Measurements from ENCODE around the gene SEZ6. TPM values are rescaled to one million over a fixed set of nuclear protein-coding genes. Genes with fewer than 3 reads are reported as not detected.
"Not testable (repeated sequence)": the region's sequence is repeated elsewhere in the genome, so short reads cannot be mapped to it uniquely, and the experiment has no call there.

The SEZ6 gene
- total RNA-seq, 1 experiment from 2014 or later: not detected

GRCh38 chr17:28940142-28940541, 65.7 kb downstream of the SEZ6 start:
- no peaks in the 10 kb centered on the region for H3K27me3 Mint-ChIP-seq (ENCODE audit: insufficient read depth, unreplicated experiment)
- peak overlapping the region; percentile 27 for H3K27ac Mint-ChIP-seq (ENCODE audit: low read depth, unreplicated experiment)
- H3K4me3 Mint-ChIP-seq (ENCODE audit: unreplicated experiment): no peak overlapping the region
- H3K9me3 Mint-ChIP-seq (ENCODE audit: unreplicated experiment): no peaks in the 10 kb centered on the region
- POLR2A ChIA-PET: interaction anchor here (0.8 to 8.8 kb wide), 3 partner anchors 8 to 215 kb away, joined by 3 to 130 read pairs (median 30); partner anchors contain the start of gene PHF12
- TF ChIP-seq CTCF (IDR thresholded peaks at IDR 0.05; ENCODE audit: unreplicated experiment): no peak
- peaks cover 16% of the 10 kb centered on the region for H3K4me1 Mint-ChIP-seq (ENCODE audit: insufficient read depth, unreplicated experiment)
- CTCF ChIA-PET: interaction anchor here (0.7 to 0.9 kb wide), 2 partner anchors 176 to 188 kb away, joined by 3 read pairs; no protein-coding TSS in a partner anchor
- BruUV-seq (replicated peaks): no TSS peak
- no peak for DNase-seq (ENCODE audit: unreplicated experiment)
- intact Hi-C loops (cut with micrococcal nuclease): loop anchor here (10.0 kb wide), 1 partner anchor 85 kb away; the partner anchor contains the start of gene ERAL1
- H3K36me3 Mint-ChIP-seq (ENCODE audit: insufficient read depth, unreplicated experiment): peaks cover 41% of the 10 kb centered on the region

GRCh38 chr17:28938552-28938951, 67.3 kb downstream of the SEZ6 start:
- Mint-ChIP-seq H3K4me3 (ENCODE audit: unreplicated experiment) (no peak overlapping the region), H3K27me3 (ENCODE audit: insufficient read depth, unreplicated experiment) (no peaks in the 10 kb centered on the region), H3K27ac (ENCODE audit: low read depth, unreplicated experiment) (peak overlapping the region; percentile 71), H3K4me1 (ENCODE audit: insufficient read depth, unreplicated experiment) (peaks cover 16% of the 10 kb centered on the region), H3K9me3 (ENCODE audit: unreplicated experiment) (no peaks in the 10 kb centered on the region), H3K36me3 (ENCODE audit: insufficient read depth, unreplicated experiment) (peaks cover 35% of the 10 kb centered on the region)
- BruUV-seq (replicated peaks): no TSS peak
- POLR2A ChIA-PET: interaction anchor here (0.8 to 8.8 kb wide), 6 partner anchors 10 to 596 kb away, joined by 3 to 130 read pairs (median 8); partner anchors contain the start of gene PHF12
- CTCF ChIA-PET: no interaction called here
- no peak for DNase-seq (ENCODE audit: unreplicated experiment)
- intact Hi-C loops (cut with micrococcal nuclease): no loop called here
- TF ChIP-seq CTCF (IDR thresholded peaks at IDR 0.05; ENCODE audit: unreplicated experiment): no peak

- no peak for TF ChIP-seq CTCF (IDR thresholded peaks at IDR 0.05; ENCODE audit: unreplicated experiment)
- ChIA-PET CTCF (interaction anchor here (0.5 to 1.6 kb wide), 5 partner anchors 11 to 94 kb away, joined by 3 to 7 read pairs (median 3); partner anchors contain the start of gene FAM222B), POLR2A (interaction anchor here (0.6 to 8.8 kb wide), 11 partner anchors 10 to 319 kb away, joined by 3 to 130 read pairs (median 5); partner anchors contain the start of genes NEK8 and PHF12)
- DNase-seq (ENCODE audit: unreplicated experiment): peak; percentile 79
- BruUV-seq (replicated peaks): no TSS peak
- intact Hi-C loops (cut with micrococcal nuclease): no loop called here
- H3K27me3 Mint-ChIP-seq (ENCODE audit: insufficient read depth, unreplicated experiment): no peaks in the 10 kb centered on the region
- H3K4me3 Mint-ChIP-seq (ENCODE audit: unreplicated experiment): no peak overlapping the region
- peak overlapping the region; percentile 39 for H3K27ac Mint-ChIP-seq (ENCODE audit: low read depth, unreplicated experiment)
- H3K36me3 Mint-ChIP-seq (ENCODE audit: insufficient read depth, unreplicated experiment): peaks cover 32% of the 10 kb centered on the region
- peaks cover 16% of the 10 kb centered on the region for H3K4me1 Mint-ChIP-seq (ENCODE audit: insufficient read depth, unreplicated experiment)
- H3K9me3 Mint-ChIP-seq (ENCODE audit: unreplicated experiment): no peaks in the 10 kb centered on the region
Observed at GRCh38 chr17:28937044-28937729, 68.6 kb downstream of the SEZ6 start.

GRCh38 chr17:28935744-28936460, 69.9 kb downstream of the SEZ6 start:
- CTCF ChIA-PET: interaction anchor here (0.6 to 1.6 kb wide), 6 partner anchors 14 to 632 kb away, joined by 3 to 7 read pairs (median 3); no protein-coding TSS in a partner anchor
- TF ChIP-seq CTCF (IDR thresholded peaks at IDR 0.05; ENCODE audit: unreplicated experiment): no peak
- Mint-ChIP-seq H3K27me3 (ENCODE audit: insufficient read depth, unreplicated experiment) (no peaks in the 10 kb centered on the region), H3K4me3 (ENCODE audit: unreplicated experiment) (no peak overlapping the region), H3K9me3 (ENCODE audit: unreplicated experiment) (no peaks in the 10 kb centered on the region), H3K36me3 (ENCODE audit: insufficient read depth, unreplicated experiment) (peaks cover 25% of the 10 kb centered on the region), H3K27ac (ENCODE audit: low read depth, unreplicated experiment) (no peak overlapping the region), H3K4me1 (ENCODE audit: insufficient read depth, unreplicated experiment) (peaks cover 16% of the 10 kb centered on the region)
- no peak for DNase-seq (ENCODE audit: unreplicated experiment)
- BruUV-seq (replicated peaks): no TSS peak
- intact Hi-C loops (cut with micrococcal nuclease): no loop called here
- POLR2A ChIA-PET: interaction anchor here (3.0 to 8.8 kb wide), 3 partner anchors 9 to 27 kb away, joined by 9 to 130 read pairs (median 30); partner anchors contain the start of gene PHF12

- intact Hi-C loops (cut with micrococcal nuclease); H3K4me3 Mint-ChIP-seq (ENCODE audit: unreplicated experiment); DNase-seq (ENCODE audit: unreplicated experiment); BruUV-seq (replicated peaks); H3K27ac Mint-ChIP-seq (ENCODE audit: low read depth, unreplicated experiment); H3K9me3 Mint-ChIP-seq (ENCODE audit: unreplicated experiment); H3K27me3 Mint-ChIP-seq (ENCODE audit: insufficient read depth, unreplicated experiment): not testable (repeated sequence)
- POLR2A ChIA-PET: interaction anchor here (8.8 kb wide), 1 partner anchor 14 kb away, joined by 130 read pairs; the partner anchor contains the start of gene PHF12
- Mint-ChIP-seq H3K36me3 (ENCODE audit: insufficient read depth, unreplicated experiment) (peaks cover 31% of the 10 kb centered on the region), H3K4me1 (ENCODE audit: insufficient read depth, unreplicated experiment) (peaks cover 16% of the 10 kb centered on the region)
- CTCF ChIA-PET: interaction anchor here (0.6 to 1.2 kb wide), 2 partner anchors 18 to 384 kb away, joined by 3 to 4 read pairs; no protein-coding TSS in a partner anchor
Observed at GRCh38 chr17:28934508-28934907, 71.3 kb downstream of the SEZ6 start.
